Neutrophil (primary cell): Measurements from ENCODE around the gene PITPNC1.

Source experiments
- H3K27ac ChIP-seq: fragments of 200-600 bp; sonication (generic); 2 replicates; pipeline ENCODE4 v1.5.1; 2016; ENCODE audit warnings: mild to moderate bottlenecking, moderate library complexity
- H3K27me3 ChIP-seq: fragments of 200-600 bp; sonication (generic); 2 replicates; pipeline ENCODE4 v1.6.0; 2016; ENCODE audit warnings: mild to moderate bottlenecking
- H3K36me3 ChIP-seq: fragments of 200-600 bp; sonication (generic); 2 replicates; pipeline ENCODE4 v1.5.1; 2017
- H3K4me1 ChIP-seq, 2 experiments: fragments of 200-600 bp in 1 of 2; sonication (generic) in 1 of 2; 1 replicate in 1 of 2; 2 replicates in 1 of 2; pipeline versions ENCODE4 v1.5.1 to v1.6.1; 2013 to 2016; ENCODE audit warnings: low read depth in 1 of 2, low read length in 1 of 2, mild to moderate bottlenecking in 1 of 2, moderate library complexity in 1 of 2; ENCODE audit not compliant: control insufficient read depth in 1 of 2, insufficient read depth in 1 of 2
- H3K4me3 ChIP-seq, 2 experiments: fragments of 200-600 bp in 1 of 2; sonication (generic) in 1 of 2; 1 replicate in 1 of 2; 2 replicates in 1 of 2; pipeline ENCODE4 v1.5.1; 2013 to 2016; ENCODE audit warnings: low read depth in 1 of 2, low read length in 1 of 2, mild to moderate bottlenecking in 1 of 2, moderate library complexity in 1 of 2
- H3K9me3 ChIP-seq: fragments of 200-600 bp; sonication (generic); 2 replicates; pipeline ENCODE4 v1.5.1; 2016
- TF ChIP-seq, protein P1 (sequence below): fragments of 200-600 bp; sonication (generic); IDR thresholded peaks from 2 replicates; pipeline ENCODE4 v1.5.1; 2016; ENCODE audit warnings: antibody characterized with exemption

The PITPNC1 gene

GRCh38 chr17:67365738-67366192 is 11.3 kb upstream of the PITPNC1 start:
- Histone ChIP-seq H3K9me3 (no peaks in the 10 kb centered on the region), H3K4me1 (peaks cover 26 to 28% of the 10 kb centered on the region in 2 experiments), H3K4me3 (peak overlapping the region; percentile 86 to 98), H3K27ac (peak overlapping the region; percentile 86), H3K27me3 (no peaks in the 10 kb centered on the region), H3K36me3 (peaks cover 3% of the 10 kb centered on the region)
- TF ChIP-seq, protein P1, sequence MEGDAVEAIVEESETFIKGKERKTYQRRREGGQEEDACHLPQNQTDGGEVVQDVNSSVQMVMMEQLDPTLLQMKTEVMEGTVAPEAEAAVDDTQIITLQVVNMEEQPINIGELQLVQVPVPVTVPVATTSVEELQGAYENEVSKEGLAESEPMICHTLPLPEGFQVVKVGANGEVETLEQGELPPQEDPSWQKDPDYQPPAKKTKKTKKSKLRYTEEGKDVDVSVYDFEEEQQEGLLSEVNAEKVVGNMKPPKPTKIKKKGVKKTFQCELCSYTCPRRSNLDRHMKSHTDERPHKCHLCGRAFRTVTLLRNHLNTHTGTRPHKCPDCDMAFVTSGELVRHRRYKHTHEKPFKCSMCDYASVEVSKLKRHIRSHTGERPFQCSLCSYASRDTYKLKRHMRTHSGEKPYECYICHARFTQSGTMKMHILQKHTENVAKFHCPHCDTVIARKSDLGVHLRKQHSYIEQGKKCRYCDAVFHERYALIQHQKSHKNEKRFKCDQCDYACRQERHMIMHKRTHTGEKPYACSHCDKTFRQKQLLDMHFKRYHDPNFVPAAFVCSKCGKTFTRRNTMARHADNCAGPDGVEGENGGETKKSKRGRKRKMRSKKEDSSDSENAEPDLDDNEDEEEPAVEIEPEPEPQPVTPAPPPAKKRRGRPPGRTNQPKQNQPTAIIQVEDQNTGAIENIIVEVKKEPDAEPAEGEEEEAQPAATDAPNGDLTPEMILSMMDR = no peak

DNA sequence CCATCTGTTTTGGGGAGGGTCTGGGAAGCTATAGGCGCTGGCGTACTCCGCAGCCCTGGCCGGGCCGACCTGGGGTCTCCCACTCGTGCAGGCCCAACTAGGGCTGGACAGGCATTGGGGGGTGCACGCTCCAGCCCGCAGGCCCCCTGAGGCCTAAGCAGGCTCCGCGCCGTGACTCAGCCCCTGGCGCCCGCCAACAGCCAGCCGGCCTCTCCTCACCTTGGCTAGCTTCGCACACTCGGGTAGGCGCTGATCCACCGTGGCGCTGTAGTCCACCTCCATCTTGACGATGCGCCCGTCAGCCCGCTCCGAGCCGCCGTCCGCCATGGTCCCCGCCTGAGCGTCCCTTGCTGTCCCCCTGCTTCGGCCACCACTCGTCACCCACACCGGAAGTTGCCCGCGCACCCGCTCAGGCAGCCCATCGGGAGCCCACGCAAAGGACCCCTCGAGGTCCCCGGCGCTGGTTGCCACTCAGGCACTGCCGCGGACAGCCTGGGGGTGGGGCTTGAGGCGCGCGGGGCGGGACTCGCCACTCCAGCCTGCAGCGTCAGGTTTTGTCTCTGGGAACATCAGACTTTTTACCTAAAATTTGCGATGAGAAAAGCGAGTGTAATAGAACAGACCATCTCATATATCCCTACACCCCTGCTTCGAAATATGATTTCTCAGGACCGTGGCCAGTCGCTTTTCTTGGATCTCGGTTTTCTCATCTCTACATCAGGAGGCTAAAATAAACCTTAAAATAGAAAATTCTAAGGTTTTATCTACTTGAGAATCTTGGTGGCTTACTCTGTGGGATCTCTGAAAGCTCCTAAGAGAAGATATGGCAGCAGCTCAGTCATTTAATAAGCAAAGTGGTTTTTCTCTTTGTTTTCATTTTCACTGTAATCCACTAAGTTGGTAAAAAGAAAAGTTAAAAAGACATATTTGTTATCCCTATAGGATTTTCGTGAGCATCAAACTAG is 10.6 kb upstream of the PITPNC1 start, which contains the start of gene PSMD12:
Gene PSMD12 (minus strand): TSS at position 385 of the 965 bp plus-strand sequence. CDS start 58 bp downstream, at position 327.
- Histone ChIP-seq H3K36me3 (peaks cover 3% of the 10 kb centered on the region), H3K9me3 (no peaks in the 10 kb centered on the region), H3K27ac (peak within 1 kb of the TSS; percentile 86), H3K4me3 (peak within 1 kb of the TSS; percentile 86 to 98), H3K27me3 (no peaks in the 10 kb centered on the region), H3K4me1 (peaks cover 26 to 28% of the 10 kb centered on the region in 2 experiments)
- TF ChIP-seq, protein P1 = peak; percentile 51

DNA sequence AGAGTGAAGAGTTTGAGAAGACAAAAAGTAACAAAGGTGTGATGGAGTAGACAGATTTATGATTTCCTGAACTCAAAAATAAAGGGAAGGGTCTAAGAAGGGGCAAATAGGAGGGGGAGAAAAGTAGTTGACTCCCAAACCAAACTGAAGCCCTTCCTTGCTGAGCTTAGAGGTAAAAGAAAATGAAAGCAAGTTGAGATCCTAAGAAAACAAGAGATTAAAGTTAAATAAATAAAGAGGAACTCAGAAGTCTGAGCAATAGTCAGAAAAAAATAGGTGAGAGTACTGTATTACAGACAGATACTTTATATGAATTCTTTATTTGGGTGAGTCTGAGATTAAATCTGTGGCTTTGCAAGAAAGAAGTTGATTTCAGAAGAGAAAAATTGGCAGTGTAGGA is 7.4 kb upstream of the PITPNC1 start:
- H3K4me3 ChIP-seq = no peak overlapping the region
- TF ChIP-seq, protein P1 = no peak
- H3K27me3 ChIP-seq = no peaks in the 10 kb centered on the region
- no peaks in the 10 kb centered on the region for H3K9me3 ChIP-seq
- H3K4me1 ChIP-seq = peaks cover 24% of the 10 kb centered on the region in 2 experiments
- H3K27ac ChIP-seq = no peak overlapping the region
- H3K36me3 ChIP-seq = no peaks in the 10 kb centered on the region

DNA sequence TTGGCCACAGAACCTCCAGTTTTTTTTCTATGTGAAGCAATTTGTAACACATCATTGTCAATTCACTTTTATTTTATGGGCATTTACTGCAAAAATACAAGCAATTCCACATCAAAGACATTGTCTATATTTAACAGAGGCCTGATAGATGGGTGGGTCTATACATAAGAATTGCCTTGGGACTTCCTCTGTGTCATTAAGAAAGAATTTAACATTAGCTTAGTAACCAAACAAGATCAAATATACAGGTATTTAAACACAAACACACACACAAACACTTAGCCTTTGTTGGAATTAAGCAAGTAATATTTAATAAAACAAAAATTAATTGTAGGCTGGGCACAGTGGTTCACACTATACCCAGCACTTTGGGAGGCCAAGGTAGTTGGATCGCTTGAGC is 4.3 kb upstream of the PITPNC1 start:
- H3K27ac ChIP-seq = no peak overlapping the region
- H3K4me3 ChIP-seq = no peak overlapping the region
- no peaks in the 10 kb centered on the region for H3K36me3 ChIP-seq
- H3K9me3 ChIP-seq = no peaks in the 10 kb centered on the region
- TF ChIP-seq, protein P1 = no peak
- peaks cover 18 to 21% of the 10 kb centered on the region in 2 experiments for H3K4me1 ChIP-seq
- peaks cover 12% of the 10 kb centered on the region for H3K27me3 ChIP-seq

- Histone ChIP-seq H3K27me3 (peaks cover 12% of the 10 kb centered on the region), H3K4me3 (no peak overlapping the region), H3K9me3 (no peaks in the 10 kb centered on the region), H3K36me3 (no peaks in the 10 kb centered on the region), H3K4me1 (peaks cover 26 to 28% of the 10 kb centered on the region in 2 experiments), H3K27ac (peak overlapping the region; percentile 57)
- TF ChIP-seq, protein P1 = peak; percentile 77
Measured at GRCh38 chr17:67374329-67375053, 2.6 kb upstream of the PITPNC1 start.
